GM19099 (cell line): Measurements from ENCODE around the gene GAK.

ENCODE experiments used
- POLR2A ChIP-seq: IDR thresholded peaks from 3 replicates; pipeline ENCODE4 v1.6.1; 2011; ENCODE audit warnings: low read depth; ENCODE audit not compliant: insufficient read length; ENCODE audit errors: extremely low read depth

Gene GAK

DNA sequence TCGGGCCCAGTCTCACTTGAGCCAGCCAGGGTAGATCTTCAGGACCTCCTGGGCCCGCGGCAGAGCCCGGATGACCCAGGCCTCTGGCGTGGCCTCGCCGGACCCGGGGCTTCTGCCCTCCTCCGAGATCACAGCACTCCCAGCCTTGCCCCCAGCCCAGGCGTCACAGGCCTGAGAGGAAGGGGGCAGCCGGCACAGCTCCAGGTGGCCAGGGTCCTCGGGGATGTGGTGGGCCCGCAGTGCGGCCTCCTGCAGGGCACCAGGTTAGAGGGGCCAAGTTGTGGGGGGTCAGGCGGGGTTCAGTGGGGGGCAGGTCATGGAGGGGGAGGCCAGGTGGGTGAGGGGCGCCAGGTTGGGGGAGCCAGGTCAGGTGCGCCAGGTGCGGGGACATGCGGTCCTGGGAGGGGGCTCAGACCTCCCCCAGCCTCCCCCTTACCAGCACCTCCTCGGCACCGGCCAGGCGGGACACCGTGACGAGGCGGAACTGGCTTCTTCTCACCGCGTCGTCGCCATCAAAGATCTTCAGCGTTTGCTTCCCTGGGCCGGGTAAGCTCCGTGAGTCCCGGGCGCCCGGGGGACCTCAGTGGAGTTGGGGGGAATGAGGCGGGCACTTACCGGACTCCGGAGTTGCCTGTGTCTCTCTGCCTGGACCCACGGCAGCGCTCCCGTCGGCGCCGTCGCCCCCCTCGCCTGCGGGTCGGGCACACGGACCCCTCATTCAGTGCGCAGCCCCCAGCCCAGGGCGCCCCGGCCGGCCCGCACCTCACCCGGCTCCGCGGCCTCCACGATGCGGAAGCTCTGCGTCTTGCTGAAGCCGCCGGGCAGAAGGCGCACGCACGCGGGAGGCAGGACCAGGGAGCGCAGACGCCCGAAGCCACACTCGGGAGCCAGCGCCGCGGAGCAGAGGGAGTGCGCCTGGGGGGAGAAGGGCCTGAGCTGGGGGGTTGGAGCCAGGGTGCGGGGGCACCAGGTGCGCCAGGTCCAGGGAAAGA, 35.3 kb upstream of the GAK start:
- no peak for TF ChIP-seq POLR2A

DNA sequence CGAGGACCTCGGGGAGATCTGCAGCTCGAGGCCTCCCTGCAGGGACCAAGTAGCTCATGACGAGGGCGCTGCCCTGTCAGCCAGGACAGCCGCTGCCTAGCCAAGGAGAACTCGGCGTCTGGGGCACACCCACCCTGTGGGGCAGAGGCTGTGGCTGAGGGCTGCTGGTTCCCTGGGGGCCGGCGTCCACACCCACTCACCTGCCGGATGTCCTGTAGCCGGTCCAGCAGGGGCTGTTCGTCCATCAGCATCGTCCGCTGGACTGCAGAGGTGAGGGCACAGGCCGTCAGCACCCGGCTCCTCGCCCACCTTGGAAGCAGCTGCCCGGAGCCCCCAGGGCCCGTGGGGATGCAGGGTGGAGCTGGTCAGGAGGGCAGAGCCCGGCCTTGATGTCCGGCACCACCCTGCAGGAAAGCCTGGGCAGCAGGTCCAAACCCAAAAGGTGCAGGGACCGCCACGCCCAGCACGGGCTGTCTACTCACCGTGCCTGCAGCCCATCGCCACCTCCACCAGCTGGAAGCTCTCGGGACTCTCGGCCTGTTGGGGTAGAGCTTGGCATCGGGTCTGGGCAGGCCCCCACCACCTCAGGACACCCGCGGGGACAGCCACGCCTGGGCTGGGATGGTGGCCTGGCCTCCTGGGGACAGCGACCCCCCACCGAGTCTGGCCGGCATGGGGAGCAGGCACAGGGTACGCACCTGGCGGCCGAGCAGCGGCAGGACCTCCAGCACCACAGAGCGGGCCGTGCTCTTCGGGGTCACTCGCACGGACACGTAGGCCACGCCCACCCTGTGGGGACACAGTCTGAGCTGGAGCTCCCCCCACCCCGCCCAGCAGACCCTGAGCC, 34.4 kb upstream of the GAK start:
- no peak for TF ChIP-seq POLR2A

DNA sequence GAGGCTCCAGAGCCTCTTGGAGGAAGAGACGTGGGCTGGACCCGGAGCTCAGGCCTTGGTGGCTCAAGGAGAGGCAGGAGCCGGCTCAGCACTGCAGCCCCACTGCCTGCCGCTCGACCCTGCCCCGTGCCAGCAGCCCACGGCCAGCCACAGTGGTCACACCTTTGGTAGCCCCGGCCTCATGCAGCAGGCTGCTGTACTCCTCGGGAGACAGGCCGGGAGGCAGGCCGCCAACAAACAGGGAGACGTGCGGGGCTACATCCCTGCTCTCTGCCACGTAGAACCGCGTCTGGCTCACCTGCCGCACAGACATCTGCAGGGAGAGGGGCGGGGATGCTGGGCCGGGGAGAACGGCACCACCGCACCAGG, 33.6 kb upstream of the GAK start:
- TF ChIP-seq POLR2A, result no peak

DNA sequence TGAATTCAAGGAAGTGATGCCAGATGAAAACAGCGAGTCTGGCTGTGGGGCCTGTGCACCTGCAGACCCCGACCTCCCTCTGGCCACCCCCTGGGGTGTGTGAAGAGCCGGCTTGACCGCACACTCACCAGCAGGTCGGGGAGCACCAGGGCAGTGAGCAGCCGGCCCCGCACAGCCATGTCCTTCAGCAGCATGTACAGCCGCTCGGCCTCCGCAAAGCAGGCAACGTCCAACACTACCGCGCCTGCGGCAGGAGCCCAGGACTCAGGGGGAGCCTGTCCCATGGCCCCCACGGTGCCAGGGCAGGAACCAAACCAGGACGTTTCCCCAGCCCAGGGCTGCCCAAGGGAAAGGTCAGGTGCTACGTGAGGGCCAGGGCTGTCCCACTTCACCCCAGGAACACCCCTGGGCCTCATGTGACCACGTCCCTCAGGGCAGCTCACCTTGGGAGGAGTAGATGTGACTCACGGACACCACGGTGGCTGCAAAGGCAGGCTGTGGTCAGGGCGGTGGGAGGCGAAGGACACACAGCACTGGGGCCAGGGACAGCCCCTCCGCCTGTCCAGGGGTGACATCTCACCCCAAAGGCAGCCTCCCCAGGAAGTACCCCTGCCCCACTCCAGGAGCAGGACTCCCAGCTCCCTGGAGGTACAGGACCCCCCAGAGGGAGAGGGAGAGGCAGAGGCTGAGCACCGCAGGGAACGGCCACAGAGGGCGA, 33.1 kb upstream of the GAK start:
- TF ChIP-seq POLR2A, result no peak

DNA sequence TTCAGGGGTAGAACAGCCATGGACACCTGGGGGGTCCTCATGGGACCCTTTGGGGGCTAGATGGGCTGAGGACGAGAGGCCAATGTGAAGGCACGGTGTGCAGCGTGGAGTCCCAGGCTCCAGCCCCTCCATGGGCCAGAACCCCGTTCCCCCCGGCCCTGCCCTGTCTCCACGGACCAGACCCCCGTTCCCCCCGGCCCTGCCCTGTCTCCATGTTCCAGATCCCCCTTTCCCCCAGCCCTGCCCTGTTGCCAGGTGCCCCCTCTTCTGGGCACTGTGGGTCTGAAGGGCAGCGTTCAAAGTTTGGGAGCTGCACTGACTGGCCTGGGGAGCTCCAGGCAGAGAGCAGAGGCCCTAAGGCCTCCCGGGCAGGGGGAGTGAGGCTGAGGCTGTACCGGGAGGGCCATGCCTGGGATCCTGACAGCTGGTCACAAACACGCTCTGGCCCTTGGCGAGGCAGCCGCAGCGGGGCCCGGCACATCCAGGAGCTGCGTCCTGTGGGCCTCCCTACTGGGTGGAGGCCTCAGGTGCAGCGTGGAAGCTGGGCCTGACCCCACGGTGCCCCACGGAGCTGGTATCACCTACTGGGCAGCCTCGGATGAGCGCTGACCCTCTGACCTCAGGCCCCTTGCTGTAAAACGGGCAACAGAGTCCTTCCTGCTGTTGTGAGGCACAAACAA, 32.4 kb upstream of the GAK start:
- no peak for TF ChIP-seq POLR2A

DNA sequence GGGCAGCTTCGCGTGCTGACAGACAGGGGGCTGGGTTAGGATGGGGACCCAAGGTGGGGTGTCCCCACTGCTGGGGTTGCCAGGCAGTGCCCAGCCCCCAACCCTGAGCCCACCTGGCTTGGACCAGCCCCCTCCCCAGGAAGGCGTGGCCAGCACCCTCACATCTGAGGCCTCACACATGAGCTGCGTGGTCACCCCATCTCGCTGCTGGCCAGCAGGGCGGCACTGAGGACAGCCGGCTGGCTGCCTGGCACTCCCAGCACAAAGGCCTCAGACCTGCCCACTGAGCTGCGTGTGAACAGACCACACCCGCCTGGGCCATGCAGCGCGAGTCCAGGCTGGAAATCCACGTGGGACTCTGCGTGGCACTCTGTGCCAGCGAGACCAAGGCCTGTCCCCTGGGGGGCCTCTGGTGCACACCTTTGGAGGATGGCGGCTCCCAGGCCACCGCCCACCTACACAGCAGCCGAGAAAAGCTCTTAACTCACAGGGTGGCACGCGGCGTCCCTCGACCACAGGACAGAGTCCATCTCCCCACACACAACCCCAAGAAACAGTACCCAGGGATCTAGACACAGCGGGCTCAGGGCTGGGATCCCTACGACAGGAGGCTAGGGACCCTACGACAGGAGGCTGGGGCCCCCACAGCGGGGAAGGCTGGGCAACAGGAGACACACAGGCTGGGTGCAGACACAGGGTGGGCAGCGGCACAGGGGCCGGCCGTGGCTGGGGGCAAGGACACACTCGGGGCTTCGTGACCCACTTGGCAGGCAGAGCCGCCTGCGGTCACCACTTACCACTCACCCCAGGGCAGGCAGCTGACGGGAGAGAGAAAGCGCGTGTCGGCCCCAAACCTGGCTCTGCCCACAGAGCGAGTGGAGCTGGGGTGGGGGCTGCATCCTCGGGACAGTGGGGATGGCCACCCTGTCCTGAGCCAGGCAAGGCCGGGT, 31.4 kb upstream of the GAK start:
- TF ChIP-seq POLR2A, result no peak

DNA sequence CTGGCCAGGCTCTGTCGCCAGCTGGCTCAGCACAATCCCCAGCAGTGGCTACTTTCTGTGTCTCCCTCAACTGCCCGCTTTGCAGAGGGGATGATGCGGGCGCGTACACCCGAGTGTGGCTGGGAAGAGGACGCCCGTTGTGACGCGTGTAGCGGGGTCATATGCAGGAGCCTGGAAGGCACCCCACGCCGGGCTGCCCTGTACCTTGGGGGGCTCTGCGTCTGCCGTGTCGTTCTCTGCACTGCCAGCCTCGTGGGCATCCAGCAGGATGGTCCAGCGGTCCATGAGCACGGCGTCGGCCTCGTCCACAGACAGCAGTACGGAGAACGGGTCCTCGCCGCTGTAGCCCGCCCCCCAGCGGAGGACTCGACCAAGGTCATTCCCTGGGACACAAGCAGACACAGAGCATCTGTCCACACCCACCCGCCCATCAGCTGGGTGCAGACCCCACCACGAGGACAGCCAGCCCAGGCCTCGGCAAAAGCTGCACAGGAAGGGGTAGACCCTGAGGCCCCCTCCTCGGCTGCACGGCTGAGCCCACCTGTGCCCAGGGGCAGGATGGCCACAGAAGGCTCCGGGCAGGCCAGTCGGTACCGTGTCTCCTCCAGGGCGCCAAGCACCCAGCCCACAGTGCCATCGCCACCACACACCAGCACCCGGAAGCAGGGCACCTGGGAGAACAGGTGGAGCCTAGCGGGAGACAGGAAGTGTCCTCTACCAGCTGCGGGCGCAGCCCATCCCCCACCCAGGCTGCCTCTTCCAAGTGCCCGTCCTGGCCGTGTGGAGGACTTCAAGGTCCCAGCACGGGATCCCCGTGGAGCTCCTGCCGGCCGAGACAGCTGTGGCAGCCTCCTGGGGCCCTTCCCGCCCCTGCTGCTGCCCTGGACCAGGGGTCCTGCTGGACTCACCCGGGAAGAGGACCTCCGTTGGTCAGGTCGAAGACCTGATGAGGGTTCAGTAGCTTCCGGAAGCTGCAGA, 30.4 kb upstream of the GAK start:
- TF ChIP-seq POLR2A, result no peak

DNA sequence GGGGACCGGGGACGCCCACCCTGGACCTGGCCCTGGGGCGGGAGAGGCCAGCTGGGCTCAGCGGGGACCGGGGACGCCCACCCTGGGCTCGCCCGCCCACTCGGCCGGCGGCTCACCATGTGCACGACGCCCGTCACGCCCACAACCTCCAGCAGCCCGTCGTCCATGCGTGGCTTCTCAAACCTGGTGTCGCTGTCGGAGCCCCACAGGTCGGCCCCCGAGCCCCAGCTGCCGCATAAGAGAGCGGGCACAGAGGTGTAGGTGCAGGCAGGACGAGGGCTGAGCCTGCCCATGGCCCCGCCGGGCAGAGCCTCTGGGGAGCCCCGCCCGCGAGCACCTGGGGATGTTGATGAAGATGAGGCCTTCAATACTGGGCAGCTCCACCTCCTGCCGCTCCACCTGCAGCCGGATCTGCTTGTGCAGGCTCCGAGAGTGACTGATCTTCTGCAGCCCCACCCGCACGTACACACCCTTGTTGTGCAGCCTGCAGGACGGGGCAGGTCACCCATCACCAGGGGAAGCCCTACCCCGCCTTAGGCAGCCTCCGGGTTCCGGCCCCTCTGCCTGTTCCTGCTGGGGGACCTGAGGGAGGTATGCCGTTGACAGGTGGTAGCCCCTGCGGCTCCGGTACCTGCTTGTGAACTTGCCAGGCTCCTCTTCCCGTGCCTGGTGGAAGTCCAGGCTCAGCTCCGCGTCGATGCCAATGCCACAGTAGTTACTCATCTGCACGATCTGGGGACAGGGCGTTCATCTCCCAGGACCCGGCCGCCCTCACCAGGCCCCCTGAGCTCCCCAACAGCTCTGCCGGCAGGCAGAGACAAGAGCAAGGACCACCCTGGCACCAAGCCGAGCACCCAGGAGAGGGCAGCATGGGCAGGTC, 29.5 kb upstream of the GAK start:
- TF ChIP-seq POLR2A, result no peak

DNA sequence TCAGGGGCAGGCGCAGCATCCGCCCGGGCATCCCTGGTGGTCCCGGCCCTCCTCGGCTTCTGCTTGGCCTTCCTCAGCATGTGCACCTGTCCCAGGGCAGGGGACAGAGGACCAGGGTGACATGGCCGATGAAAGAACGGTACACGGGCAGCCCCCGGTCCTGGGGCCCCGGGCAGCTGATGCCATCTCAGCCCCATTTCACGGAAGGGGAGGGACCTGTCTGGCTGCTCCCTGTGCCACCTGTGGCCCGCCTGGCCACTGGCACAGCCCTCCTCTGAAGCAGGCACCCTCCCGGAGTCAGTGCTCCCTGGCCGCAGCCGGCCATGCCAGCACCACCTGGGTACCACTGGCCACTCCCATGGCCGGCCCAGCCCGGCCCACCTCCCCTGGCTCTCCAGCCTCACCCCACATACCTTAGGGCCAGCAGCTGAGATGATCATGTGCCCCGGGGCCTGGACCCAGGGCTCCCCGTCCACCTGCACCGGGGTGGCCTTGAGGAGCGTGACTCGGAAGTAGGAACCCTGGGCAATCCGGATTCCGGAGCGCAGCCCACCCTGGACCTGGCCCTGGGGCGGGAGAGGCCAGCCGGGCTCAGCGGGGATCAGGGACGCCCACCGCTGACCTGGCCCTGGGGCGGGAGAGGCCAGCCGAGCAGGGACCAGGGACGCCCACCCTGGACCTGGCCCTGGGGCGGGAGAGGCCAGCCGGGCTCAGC, 28.7 kb upstream of the GAK start:
- TF ChIP-seq POLR2A, result no peak

DNA sequence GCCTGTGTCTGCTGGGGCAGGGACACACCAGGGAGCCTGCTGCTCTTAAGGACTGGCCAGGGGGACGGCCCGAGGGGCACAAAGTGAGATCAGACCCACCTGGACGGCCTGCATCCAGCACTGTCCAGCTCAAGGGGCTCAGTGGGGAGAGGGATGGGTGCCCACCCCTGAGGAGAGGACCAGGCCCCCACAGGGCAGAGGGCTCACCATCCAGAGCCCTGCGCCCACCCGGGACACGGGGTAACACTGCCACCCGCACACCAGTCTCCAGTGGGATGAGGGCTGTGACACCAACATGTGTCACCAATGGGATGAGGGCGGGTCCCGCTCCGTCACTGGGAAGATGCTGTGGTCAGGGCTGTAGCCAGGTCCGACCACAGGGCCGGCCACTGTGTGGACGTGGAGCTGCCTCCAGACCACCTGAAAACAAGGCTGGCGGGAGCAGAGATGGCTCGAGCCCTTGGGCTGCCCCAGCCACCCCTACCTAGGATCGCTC, 28.1 kb upstream of the GAK start:
- TF ChIP-seq POLR2A, result no peak
